Immature natural killer cell (primary cell): ENCODE results near the gene CPNE9. TPM values are rescaled to one million over a fixed set of nuclear protein-coding genes. Genes with fewer than 3 reads are reported as not detected.

Experiments
- DNase-seq, 3 donors: peaks; one replicate each; pipeline ENCODE4 v3.0.0; 2022; ENCODE audit warnings: mixed read lengths in 1 of 3
- H3K27ac Mint-ChIP-seq, 6 donors: one replicate each; pipeline ENCODE4 v1.8.0; 2020; ENCODE audit warnings: mixed read lengths in 6 of 6, mild to moderate bottlenecking in 5 of 6, inconsistent platforms in 4 of 6, moderate library complexity in 3 of 6
- H3K27me3 Mint-ChIP-seq, 3 donors: one replicate each; pipeline ENCODE4 v1.8.0; 2020 to 2021; ENCODE audit warnings: low read depth in 3 of 3, mild to moderate bottlenecking in 3 of 3, mixed read lengths in 3 of 3, moderate library complexity in 3 of 3, inconsistent platforms in 1 of 3
- H3K36me3 Mint-ChIP-seq, 3 donors: one replicate each; pipeline ENCODE4 v1.8.0; 2020; ENCODE audit warnings: mixed read lengths in 3 of 3, inconsistent platforms in 2 of 3, mild to moderate bottlenecking in 2 of 3
- H3K4me1 Mint-ChIP-seq, 2 donors: one replicate each; pipeline ENCODE4 v1.8.0; 2020; ENCODE audit warnings: inconsistent platforms in 2 of 2, mild to moderate bottlenecking in 2 of 2, mixed read lengths in 2 of 2, moderate library complexity in 1 of 2
- H3K4me3 Mint-ChIP-seq, 5 donors: one replicate each; pipeline ENCODE4 v1.8.0; 2020; ENCODE audit warnings: mild to moderate bottlenecking in 5 of 5, mixed read lengths in 5 of 5, inconsistent platforms in 3 of 5, moderate library complexity in 3 of 5
- H3K9me3 Mint-ChIP-seq, 6 donors: one replicate each; pipeline ENCODE4 v1.8.0; 2020; ENCODE audit warnings: mild to moderate bottlenecking in 6 of 6, mixed read lengths in 6 of 6, inconsistent platforms in 4 of 6, moderate library complexity in 3 of 6
- polyA plus RNA-seq, 3 donors: library from polyadenylated mRNA; unstranded; fragments of 300-500 nt; fragmentation: Illumina TruSeq; gene quantifications; one replicate each; pipeline ENCODE4 v1.2.3, GENCODE V29; 2021

The CPNE9 gene
- polyA plus RNA-seq, 3 donors from 2014 or later = 0.31 TPM; not detected in 2

GRCh38 chr3:9730657-9731205, 27.1 kb downstream of the CPNE9 start:
- no peak for DNase-seq
- peak overlapping the region; percentile 76 to 96 (median 92) for H3K27ac Mint-ChIP-seq
- H3K9me3 Mint-ChIP-seq = no peaks in the 10 kb centered on the region
- peaks cover 13 to 17% (median 15%) of the 10 kb centered on the region in 3 donors for H3K27me3 Mint-ChIP-seq
- peak overlapping the region; percentile 92 to 98 (median 95) for H3K4me3 Mint-ChIP-seq
- H3K36me3 Mint-ChIP-seq = peaks cover 10 to 15% (median 11%) of the 10 kb centered on the region in 3 donors
- H3K4me1 Mint-ChIP-seq = peaks cover 54 to 68% of the 10 kb centered on the region in 2 donors

GRCh38 chr3:9731206-9732079, 27.8 kb downstream of the CPNE9 start, which contains the start of gene BRPF1:
BRPF1 (plus strand) TSS chr3:9731735; CDS start chr3:9734141, 2,406 bp downstream.
- peaks cover 13 to 17% (median 15%) of the 10 kb centered on the region in 3 donors for H3K27me3 Mint-ChIP-seq
- H3K36me3 Mint-ChIP-seq = peaks cover 11 to 19% (median 12%) of the 10 kb centered on the region in 3 donors
- peak; percentile 95 to 98 (median 96) for DNase-seq
- no peaks in the 10 kb centered on the region for H3K9me3 Mint-ChIP-seq
- peak within 1 kb of the TSS; percentile 92 to 98 (median 97) for H3K4me3 Mint-ChIP-seq
- peaks cover 56 to 74% of the 10 kb centered on the region in 2 donors for H3K4me1 Mint-ChIP-seq
- peak within 1 kb of the TSS; percentile 91 to 96 (median 93) for H3K27ac Mint-ChIP-seq

- peak; percentile 69 to 73 (median 72) for DNase-seq
- Mint-ChIP-seq H3K4me3 (peak overlapping the region; percentile 89 to 97 (median 95)), H3K27ac (peak overlapping the region; percentile 91 to 96 (median 92)), H3K27me3 (peaks cover 13 to 15% (median 15%) of the 10 kb centered on the region in 3 donors), H3K36me3 (peaks cover 11 to 24% (median 16%) of the 10 kb centered on the region in 3 donors), H3K9me3 (no peaks in the 10 kb centered on the region), H3K4me1 (peaks cover 55 to 74% of the 10 kb centered on the region in 2 donors)
These were observed 28.6 kb downstream of the CPNE9 start for GRCh38 chr3:9732080-9732739.

- Mint-ChIP-seq H3K27me3 (peaks cover 13 to 15% (median 15%) of the 10 kb centered on the region in 3 donors), H3K9me3 (no peaks in the 10 kb centered on the region), H3K4me1 (peaks cover 56 to 75% of the 10 kb centered on the region in 2 donors), H3K36me3 (peaks cover 11 to 24% (median 16%) of the 10 kb centered on the region in 3 donors), H3K4me3 (peak overlapping the region; percentile 89 to 97 (median 95)), H3K27ac (peak overlapping the region; percentile 91 to 96 (median 92))
- no peak for DNase-seq
These were observed 29.1 kb downstream of the CPNE9 start for GRCh38 chr3:9732740-9733115.

- Mint-ChIP-seq H3K27ac (peak overlapping the region in 4 of 6 donors; percentile 8 to 72 (median 46)), H3K4me3 (no peak overlapping the region)
These were observed 33.2 kb downstream of the CPNE9 start for GRCh38 chr3:9736831-9737230.

GRCh38 chr3:9739181-9739580, 35.5 kb downstream of the CPNE9 start:
- Mint-ChIP-seq H3K4me1 (peaks cover 39 to 58% of the 10 kb centered on the region in 2 donors), H3K27ac (no peak overlapping the region), H3K36me3 (peaks cover 22 to 69% (median 34%) of the 10 kb centered on the region in 3 donors), H3K9me3 (no peaks in the 10 kb centered on the region), H3K4me3 (no peak overlapping the region), H3K27me3 (peaks cover 0 to 2% (median 2%) of the 10 kb centered on the region in 3 donors)
- no peak for DNase-seq

More at GRCh38 chr3:9736831-9737230, 33.2 kb downstream of the CPNE9 start:
- Mint-ChIP-seq H3K27me3 (peaks cover 7 to 8% (median 7%) of the 10 kb centered on the region in 3 donors), H3K4me1 (peaks cover 59 to 79% of the 10 kb centered on the region in 2 donors), H3K9me3 (no peaks in the 10 kb centered on the region), H3K36me3 (peaks cover 28 to 52% (median 36%) of the 10 kb centered on the region in 3 donors)
- no peak for DNase-seq

- Mint-ChIP-seq H3K27ac (no peak overlapping the region), H3K4me3 (no peak overlapping the region), H3K36me3 (peaks cover 17 to 78% (median 35%) of the 10 kb centered on the region in 3 donors), H3K9me3 (no peaks in the 10 kb centered on the region), H3K4me1 (peaks cover 11 to 25% of the 10 kb centered on the region in 2 donors), H3K27me3 (peaks cover 0 to 2% (median 2%) of the 10 kb centered on the region in 3 donors)
- DNase-seq = no peak
These were observed 38.9 kb downstream of the CPNE9 start for GRCh38 chr3:9742560-9742959.

GRCh38 chr3:9743548-9743947, 39.9 kb downstream of the CPNE9 start:
- DNase-seq = no peak
- no peak overlapping the region for H3K27ac Mint-ChIP-seq
- no peaks in the 10 kb centered on the region for H3K9me3 Mint-ChIP-seq
- H3K4me3 Mint-ChIP-seq = no peak overlapping the region
- H3K36me3 Mint-ChIP-seq = peaks cover 17 to 78% (median 30%) of the 10 kb centered on the region in 3 donors
- peaks cover 4 to 15% of the 10 kb centered on the region in 2 donors for H3K4me1 Mint-ChIP-seq
- peaks cover 0 to 2% (median 2%) of the 10 kb centered on the region in 3 donors for H3K27me3 Mint-ChIP-seq

GRCh38 chr3:9744162-9744561, 40.5 kb downstream of the CPNE9 start:
- Mint-ChIP-seq H3K9me3 (no peaks in the 10 kb centered on the region), H3K27ac (no peak overlapping the region), H3K36me3 (peaks cover 12 to 73% (median 24%) of the 10 kb centered on the region in 3 donors), H3K27me3 (peaks cover under 1 to 3% (median 2%) of the 10 kb centered on the region in 3 donors), H3K4me3 (no peak overlapping the region), H3K4me1 (peaks cover 10 to 14% of the 10 kb centered on the region in 2 donors)
- no peak for DNase-seq

GRCh38 chr3:9745521-9745920, 41.9 kb downstream of the CPNE9 start:
- Mint-ChIP-seq H3K4me3 (no peak overlapping the region), H3K9me3 (no peaks in the 10 kb centered on the region), H3K4me1 (peaks cover 17 to 21% of the 10 kb centered on the region in 2 donors), H3K27ac (no peak overlapping the region), H3K36me3 (peaks cover 5 to 60% (median 15%) of the 10 kb centered on the region in 3 donors), H3K27me3 (peaks cover 8 to 12% (median 11%) of the 10 kb centered on the region in 3 donors)
- no peak for DNase-seq

- H3K4me3 Mint-ChIP-seq = no peak overlapping the region
- H3K36me3 Mint-ChIP-seq = peaks cover 4 to 59% (median 15%) of the 10 kb centered on the region in 3 donors
- no peaks in the 10 kb centered on the region for H3K9me3 Mint-ChIP-seq
- H3K27ac Mint-ChIP-seq = peak overlapping the region in 1 of 6 donors; percentile 31
- H3K27me3 Mint-ChIP-seq = peaks cover 8 to 12% (median 10%) of the 10 kb centered on the region in 3 donors
- H3K4me1 Mint-ChIP-seq = peaks cover 25 to 29% of the 10 kb centered on the region in 2 donors
- DNase-seq = no peak
These were observed 42.7 kb downstream of the CPNE9 start for GRCh38 chr3:9746330-9746729.

- H3K27ac Mint-ChIP-seq = peak overlapping the region in 1 of 6 donors; percentile 11
- H3K4me3 Mint-ChIP-seq = no peak overlapping the region
These were observed 43.6 kb downstream of the CPNE9 start for GRCh38 chr3:9747267-9747666.

GRCh38 chr3:9748031-9748430, 44.4 kb downstream of the CPNE9 start:
- Mint-ChIP-seq H3K36me3 (peaks cover 11 to 50% (median 21%) of the 10 kb centered on the region in 3 donors), H3K4me3 (peak overlapping the region in 3 of 5 donors; percentile 3 to 21 (median 21)), H3K4me1 (peaks cover 35 to 39% of the 10 kb centered on the region in 2 donors), H3K27me3 (peaks cover 8 to 12% (median 10%) of the 10 kb centered on the region in 3 donors), H3K9me3 (no peaks in the 10 kb centered on the region), H3K27ac (peak overlapping the region in 1 of 6 donors; percentile 30)
- no peak for DNase-seq

More at GRCh38 chr3:9747267-9747666, 43.6 kb downstream of the CPNE9 start:
- Mint-ChIP-seq H3K27me3 (peaks cover 8 to 12% (median 10%) of the 10 kb centered on the region in 3 donors), H3K9me3 (no peaks in the 10 kb centered on the region), H3K4me1 (peaks cover 34 to 39% of the 10 kb centered on the region in 2 donors), H3K36me3 (peaks cover 8 to 58% (median 21%) of the 10 kb centered on the region in 3 donors)
- no peak for DNase-seq
